Caco-2 (cell line): ENCODE results near the gene LRRC38. TPM values are rescaled to one million over a fixed set of nuclear protein-coding genes. Genes with fewer than 3 reads are reported as not detected.
"Not testable (repeated sequence)": the region's sequence is repeated elsewhere in the genome, so short reads cannot be mapped to it uniquely, and the experiment has no call there.

ENCODE experiments used
- BruUV-seq: library from RNA; stranded (reverse); fragments of 400-500 nt; replicated peaks from 2 replicates; lab custom pipeline; 2021; lab: Mats Ljungman, UMichigan
- CTCF ChIA-PET: fragments of 300-600 bp; sonication (Branson Sonifier 250); formaldehyde crosslinking; loops from one replicate; lab custom pipeline; 2022; ENCODE audit warnings: antibody characterized with exemption; lab: Charles Lee
- POLR2A ChIA-PET: fragments of 300-600 bp; sonication (Branson Sonifier 250); formaldehyde crosslinking; loops from one replicate; lab custom pipeline; 2022; ENCODE audit warnings: antibody characterized with exemption; lab: Charles Lee
- DNase-seq, 2 experiments: peaks; one replicate each; pipeline versions ENCODE4 v3.0.0 to v3.0.0-alpha.2; 2020 to 2022
- H3K27me3 ChIP-seq: replicated peaks from 2 replicates; pipeline ENCODE4 v1.6.0; 2011; ENCODE audit warnings: low read length; ENCODE audit not compliant: control insufficient read depth, insufficient read depth
- H3K36me3 ChIP-seq: 2 replicates; pipeline ENCODE4 v1.5.1; 2011; ENCODE audit warnings: low read length; ENCODE audit not compliant: control insufficient read depth, insufficient read depth
- H3K4me1 ChIP-seq: fragments of 250-450 bp; sonication (Bioruptor Pico); 2 replicates; pipeline ENCODE4 v1.5.1; 2020; ENCODE audit warnings: mild to moderate bottlenecking
- H3K4me3 ChIP-seq: 2 replicates; pipeline ENCODE4 v1.5.1; 2011; ENCODE audit warnings: low read depth, mild to moderate bottlenecking, control low read depth, low read length
- H3K9me3 ChIP-seq: fragments of 250-450 bp; sonication (Bioruptor Pico); 2 replicates; pipeline ENCODE4 v1.5.1; 2020; ENCODE audit warnings: mild to moderate bottlenecking, moderate library complexity
- H3K27ac Mint-ChIP-seq: one replicate; pipeline ENCODE4 v1.8.0; 2022; ENCODE audit warnings: mixed read lengths; ENCODE audit not compliant: unreplicated experiment
- H3K27me3 Mint-ChIP-seq: one replicate; pipeline ENCODE4 v1.8.0; 2022; ENCODE audit warnings: mixed read lengths; ENCODE audit not compliant: insufficient read depth, unreplicated experiment
- H3K36me3 Mint-ChIP-seq: one replicate; pipeline ENCODE4 v1.8.0; 2022; ENCODE audit warnings: mild to moderate bottlenecking, mixed read lengths; ENCODE audit not compliant: insufficient read depth, unreplicated experiment
- H3K4me1 Mint-ChIP-seq: one replicate; pipeline ENCODE4 v1.8.0; 2022; ENCODE audit warnings: low read depth, mixed read lengths; ENCODE audit not compliant: unreplicated experiment
- H3K4me3 Mint-ChIP-seq: one replicate; pipeline ENCODE4 v1.8.0; 2022; ENCODE audit warnings: mild to moderate bottlenecking, moderate library complexity, mixed read lengths; ENCODE audit not compliant: unreplicated experiment
- H3K9me3 Mint-ChIP-seq: one replicate; pipeline ENCODE4 v1.8.0; 2022; ENCODE audit warnings: mixed read lengths; ENCODE audit not compliant: unreplicated experiment
- CTCF ChIP-seq, 2 experiments: fragments of 200-600 bp in 1 of 2; IDR thresholded peaks; 1 replicate in 1 of 2; 2 replicates in 1 of 2; pipeline versions ENCODE4 v1.5.1 to v1.8.0; 2011 to 2022; ENCODE audit warnings: antibody characterized with exemption in 1 of 2, control low read depth in 1 of 2, inconsistent platforms in 1 of 2, low read depth in 1 of 2, low read length in 1 of 2, mild to moderate bottlenecking in 1 of 2, moderate library complexity in 1 of 2; ENCODE audit not compliant: insufficient read depth in 1 of 2, severe bottlenecking in 1 of 2, unreplicated experiment in 1 of 2
- intact Hi-C: fragments of 100-400 bp; cut with micrococcal nuclease; formaldehyde crosslinking; loops from one replicate; pipeline ENCODE4 v1.10.0; 2022; ENCODE audit not compliant: unreplicated experiment
- total RNA-seq: library from RNA; stranded (reverse); gene quantifications from 2 replicates; pipeline ENCODE4 v1.2.3, GENCODE V29; 2022

The LRRC38 gene
- total RNA-seq, 1 experiment from 2014 or later = not detected

- H3K9me3 Mint-ChIP-seq = no peaks in the 10 kb centered on the region
- H3K36me3 Mint-ChIP-seq = no peaks in the 10 kb centered on the region
- no peaks in the 10 kb centered on the region for H3K9me3 ChIP-seq
- H3K27me3 ChIP-seq = no peaks in the 10 kb centered on the region
- no TSS peak for BruUV-seq
- H3K4me1 ChIP-seq = no peaks in the 10 kb centered on the region
- H3K4me3 Mint-ChIP-seq = no peak overlapping the region
- intact Hi-C loops = no loop called here
- TF ChIP-seq CTCF (IDR thresholded peaks at IDR 0.05; ENCODE audit: insufficient read depth in 1 of 2, low read depth in 1 of 2, low read length in 1 of 2, severe bottlenecking in 1 of 2, unreplicated experiment in 1 of 2) = no peak
- H3K4me1 Mint-ChIP-seq = no peaks in the 10 kb centered on the region
- no peak overlapping the region for H3K4me3 ChIP-seq
- no peak for DNase-seq
- H3K27me3 Mint-ChIP-seq = no peaks in the 10 kb centered on the region
- CTCF ChIA-PET = no interaction called here
- POLR2A ChIA-PET = no interaction called here
- no peak overlapping the region for H3K27ac Mint-ChIP-seq
- no peaks in the 10 kb centered on the region for H3K36me3 ChIP-seq
Observed at GRCh38 chr1:13450204-13450603, 63.6 kb downstream of the LRRC38 start.

DNA sequence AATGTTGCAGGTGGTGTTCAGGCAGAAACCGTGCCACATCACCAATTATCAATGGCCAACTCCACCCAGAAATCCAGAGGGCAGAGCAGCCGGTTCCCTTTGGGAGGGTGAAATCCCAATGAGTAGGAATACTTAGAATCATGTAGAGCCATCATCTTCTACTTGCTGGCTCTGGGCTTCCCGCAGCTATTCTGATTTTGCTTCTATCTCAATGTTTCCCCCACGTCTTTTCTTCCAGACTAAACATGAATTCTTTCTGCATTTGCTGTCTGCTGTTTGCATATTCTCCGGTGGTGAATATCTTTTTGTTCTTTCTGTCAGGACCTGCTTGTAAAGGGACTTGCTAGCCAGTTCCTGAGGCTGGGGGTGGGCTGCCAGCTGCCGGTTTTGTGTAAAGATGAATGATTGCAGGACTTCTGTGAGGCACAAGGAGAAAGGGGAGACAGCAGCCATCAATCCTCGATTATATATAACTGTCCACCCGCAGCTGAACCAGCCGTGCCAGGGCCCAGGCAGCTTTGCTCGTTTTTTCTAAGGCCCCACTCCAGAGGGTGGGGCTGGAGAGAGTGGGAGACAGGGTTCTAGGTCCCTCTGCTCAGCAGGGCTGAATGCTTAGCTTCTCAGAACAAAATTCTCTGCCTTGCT lies 70.3 kb downstream of the LRRC38 start:
- Mint-ChIP-seq H3K27me3 (peaks cover 2% of the 10 kb centered on the region), H3K4me1 (no peaks in the 10 kb centered on the region), H3K4me3 (no peak overlapping the region), H3K27ac (no peak overlapping the region), H3K9me3 (no peaks in the 10 kb centered on the region), H3K36me3 (no peaks in the 10 kb centered on the region)
- TF ChIP-seq CTCF (IDR thresholded peaks at IDR 0.05; ENCODE audit: insufficient read depth in 1 of 2, low read depth in 1 of 2, low read length in 1 of 2, severe bottlenecking in 1 of 2, unreplicated experiment in 1 of 2) = no peak
- intact Hi-C loops = no loop called here
- BruUV-seq = no TSS peak
- Histone ChIP-seq H3K36me3 (no peaks in the 10 kb centered on the region), H3K4me3 (no peak overlapping the region), H3K4me1 (no peaks in the 10 kb centered on the region), H3K9me3 (no peaks in the 10 kb centered on the region), H3K27me3 (no peaks in the 10 kb centered on the region)
- CTCF ChIA-PET = no interaction called here
- no peak for DNase-seq
- POLR2A ChIA-PET = no interaction called here

GRCh38 chr1:13439104-13439783 lies 74.6 kb downstream of the LRRC38 start:
- CTCF ChIA-PET, BruUV-seq, H3K9me3 Mint-ChIP-seq: not testable (repeated sequence)

More at GRCh38 chr1:13439104-13439783, 74.6 kb downstream of the LRRC38 start:
- H3K4me1 Mint-ChIP-seq, H3K4me3 Mint-ChIP-seq, H3K27me3 Mint-ChIP-seq, H3K36me3 Mint-ChIP-seq, intact Hi-C loops, H3K27ac Mint-ChIP-seq, H3K4me3 ChIP-seq, H3K4me1 ChIP-seq, H3K27me3 ChIP-seq, H3K9me3 ChIP-seq, POLR2A ChIA-PET, DNase-seq, H3K36me3 ChIP-seq: not testable (repeated sequence)
